CD4-positive, alpha-beta T cell treated with Interleukin-6 at 100 ng/mL for 8 hours (primary cell): Measurements from ENCODE around the gene RBM8A.
"Not testable (repeated sequence)": the region's sequence is repeated elsewhere in the genome, so short reads cannot be mapped to it uniquely, and the experiment has no call there.

Experiments used
- DNase-seq: peaks from one replicate; pipeline ENCODE4 v3.0.0-alpha.2; 2020; ENCODE audit warnings: mixed read lengths, low spot score

The RBM8A gene

DNA sequence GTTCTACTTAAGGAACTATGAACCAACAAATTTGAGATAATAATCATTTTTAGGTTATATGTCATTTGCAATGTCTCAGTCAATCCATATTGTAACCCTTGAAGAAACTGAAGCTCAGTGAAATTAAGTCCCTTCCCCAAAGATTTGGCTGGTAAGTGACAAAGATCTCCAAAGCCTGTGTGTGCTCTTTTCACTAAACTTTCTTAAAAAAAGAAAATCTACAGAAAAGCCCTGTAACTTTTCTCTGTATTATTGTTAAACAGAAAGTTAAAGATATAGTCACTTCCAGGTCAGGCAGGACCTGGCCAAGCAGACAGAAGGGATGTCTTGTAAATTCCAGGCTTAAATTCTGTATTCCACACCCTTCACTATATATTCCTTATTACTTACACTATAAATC lies 29.1 kb upstream of the RBM8A start:
- no peak for DNase-seq

GRCh38 chr1:145955436-145955835 lies 28.2 kb upstream of the RBM8A start:
- no peak for DNase-seq

DNA sequence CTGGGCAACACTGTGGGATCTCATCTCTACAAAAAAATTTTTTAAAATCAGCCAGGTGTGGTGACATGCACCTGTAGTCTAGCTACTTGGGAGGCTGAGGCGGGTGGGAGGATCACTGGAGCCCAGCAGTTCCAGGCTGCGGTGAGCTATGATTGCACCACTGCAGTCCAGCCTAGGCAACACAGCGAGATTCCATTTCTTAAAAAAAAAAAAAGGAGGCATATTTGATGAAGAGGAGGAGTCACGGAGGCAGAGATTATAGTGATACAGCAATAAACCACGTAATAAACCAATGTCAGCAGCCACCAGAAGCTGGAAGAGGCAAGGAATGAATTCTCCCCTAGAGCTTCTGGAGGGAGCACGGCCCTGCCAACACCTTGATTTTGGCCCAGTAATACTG lies 26.6 kb upstream of the RBM8A start:
- DNase-seq, result no peak

DNA sequence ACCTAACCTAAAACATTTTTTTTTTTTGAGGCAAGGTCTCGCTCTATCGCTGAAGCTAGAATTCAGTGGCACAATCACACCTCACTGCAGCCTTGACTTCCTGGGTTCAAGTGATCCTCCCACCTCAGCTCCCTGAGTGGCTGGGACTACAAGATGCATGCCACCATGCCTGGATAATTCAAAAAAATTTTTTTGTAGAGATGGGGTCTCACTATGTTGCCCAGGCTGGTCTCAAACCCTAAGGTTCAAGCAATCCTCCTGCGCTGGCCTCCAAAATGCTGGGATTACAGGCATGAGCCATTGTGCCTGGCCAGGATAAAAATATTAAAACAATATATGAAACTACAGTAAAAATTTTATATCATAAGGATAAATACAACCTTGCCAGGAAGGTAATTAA lies 25.6 kb upstream of the RBM8A start:
- DNase-seq, result no peak

GRCh38 chr1:145951526-145951925 lies 24.2 kb upstream of the RBM8A start:
- DNase-seq, result no peak

DNA sequence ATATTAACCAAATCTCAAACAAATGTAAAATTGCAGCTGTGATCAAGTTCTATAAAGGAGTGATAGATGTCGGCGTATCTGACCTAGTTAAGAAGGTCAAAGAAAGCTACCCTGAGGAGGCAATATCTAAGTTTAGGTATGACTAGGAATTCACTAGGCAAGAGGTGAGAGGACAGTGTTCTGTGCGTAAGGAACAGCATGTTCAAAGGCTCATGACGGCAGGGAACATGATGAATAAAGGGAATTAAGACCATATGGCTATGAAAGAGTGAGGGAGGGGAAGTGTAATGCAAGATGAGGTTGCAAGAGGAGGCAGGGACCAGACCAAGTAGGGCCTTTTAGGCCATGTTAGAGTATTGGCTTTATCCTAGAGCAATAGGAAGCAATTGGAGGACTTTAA lies 21.9 kb upstream of the RBM8A start:
- no peak for DNase-seq

DNA sequence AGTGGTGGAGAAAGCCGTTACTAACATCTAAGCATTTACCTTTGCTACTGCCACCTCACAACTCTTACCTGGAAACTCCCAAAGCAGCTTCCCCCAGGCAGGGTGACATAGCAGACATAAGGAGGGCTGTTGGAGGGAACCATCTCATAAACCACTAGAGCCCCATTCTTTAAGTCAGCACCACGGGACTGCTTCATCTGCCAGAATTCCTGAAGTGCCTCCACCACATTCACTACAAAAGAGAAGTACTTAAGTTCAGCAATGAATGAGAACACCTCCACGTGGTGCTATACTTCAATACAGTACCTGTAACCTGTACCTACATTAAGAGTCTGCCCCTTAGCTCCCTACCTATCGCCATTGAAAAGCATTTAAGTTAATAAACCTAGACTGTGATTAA lies 20.3 kb upstream of the RBM8A start:
- DNase-seq, result no peak

DNA sequence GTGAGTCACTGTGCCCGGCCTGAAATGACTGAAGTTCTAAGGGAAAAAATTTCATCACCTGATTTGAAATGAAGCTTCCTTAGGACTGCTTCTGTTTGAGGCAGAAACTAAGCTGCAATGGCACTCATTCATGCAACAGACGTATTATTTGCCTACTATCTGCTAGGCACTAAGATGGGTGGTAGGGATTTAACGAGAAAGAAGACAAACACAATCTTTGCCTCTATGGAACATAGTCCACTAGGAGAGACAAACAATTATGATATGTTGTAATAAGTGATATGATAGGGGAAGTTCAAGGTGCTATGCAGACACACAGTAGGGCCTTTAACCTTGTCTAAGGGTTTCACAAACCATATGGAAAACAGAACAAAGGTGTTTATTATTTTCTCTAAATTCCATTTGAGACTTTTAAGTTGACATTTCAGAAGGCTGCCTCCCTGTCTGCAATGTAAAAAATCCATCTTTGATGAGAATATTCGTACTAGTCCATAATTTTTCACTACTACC lies 19.2 kb upstream of the RBM8A start:
- DNase-seq, result no peak

DNA sequence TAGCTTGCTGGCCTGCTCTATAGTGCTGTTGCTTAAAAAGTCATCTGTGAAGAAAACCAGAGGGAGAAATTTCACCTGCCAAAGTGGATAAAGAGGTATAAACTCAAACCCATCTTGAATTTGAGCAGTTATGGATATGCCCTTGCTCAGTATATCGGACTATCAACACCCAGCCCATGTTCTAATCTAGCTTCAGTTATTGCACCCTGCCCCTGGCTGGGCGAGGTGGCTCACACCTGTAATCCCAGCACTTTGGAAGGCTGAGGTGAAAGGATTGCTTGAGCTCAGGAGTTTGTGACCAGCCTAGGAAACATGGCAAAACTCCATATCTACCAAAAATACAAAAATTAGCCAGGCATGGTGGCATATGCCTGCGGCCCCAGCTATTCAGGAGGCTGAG lies 17.2 kb upstream of the RBM8A start:
- DNase-seq, result no peak

GRCh38 chr1:145942871-145943270 lies 15.6 kb upstream of the RBM8A start:
- no peak for DNase-seq

DNA sequence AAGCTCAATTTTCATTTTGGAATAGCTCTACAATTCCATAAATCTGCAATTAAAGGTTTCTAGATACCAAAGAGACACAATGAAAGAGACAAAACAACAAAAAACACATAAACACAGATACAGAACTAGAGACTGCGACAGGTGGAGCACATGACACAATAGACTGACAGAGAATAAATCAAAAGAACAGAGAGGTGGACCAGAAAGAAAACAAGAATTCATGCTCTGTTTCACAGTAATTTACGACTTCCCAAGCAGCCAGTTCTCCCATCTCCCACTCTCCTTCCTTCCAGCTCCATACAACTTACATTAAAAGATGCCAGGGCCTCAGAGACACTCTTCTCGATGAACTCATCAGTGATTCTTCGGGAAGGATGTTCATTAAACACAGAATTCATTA lies 15.1 kb upstream of the RBM8A start:
- DNase-seq, result no peak

GRCh38 chr1:145937436-145937835 lies 10.2 kb upstream of the RBM8A start:
- DNase-seq, result no peak

- no peak for DNase-seq
Measured at GRCh38 chr1:145936247-145936646, 9.0 kb upstream of the RBM8A start.

DNA sequence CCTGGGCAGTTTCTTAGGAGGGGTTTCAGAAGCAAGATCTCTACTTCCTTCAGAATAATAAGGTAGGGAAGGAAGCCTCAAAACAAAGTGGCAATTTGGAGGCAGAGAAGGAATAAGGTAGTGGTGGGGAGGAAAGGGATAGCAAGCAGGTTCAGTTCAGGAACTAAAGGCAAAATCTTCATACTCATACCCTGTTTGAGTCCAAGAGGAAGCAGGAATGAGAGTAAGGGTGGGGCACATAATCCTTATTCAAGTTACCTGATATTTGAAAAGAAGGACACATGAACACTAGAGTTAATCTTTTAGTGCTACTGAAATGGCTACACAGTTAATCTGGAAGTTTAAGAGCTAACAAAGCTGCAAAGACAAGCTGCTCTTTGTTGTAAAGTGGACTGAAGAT lies 8.4 kb upstream of the RBM8A start:
- no peak for DNase-seq

DNA sequence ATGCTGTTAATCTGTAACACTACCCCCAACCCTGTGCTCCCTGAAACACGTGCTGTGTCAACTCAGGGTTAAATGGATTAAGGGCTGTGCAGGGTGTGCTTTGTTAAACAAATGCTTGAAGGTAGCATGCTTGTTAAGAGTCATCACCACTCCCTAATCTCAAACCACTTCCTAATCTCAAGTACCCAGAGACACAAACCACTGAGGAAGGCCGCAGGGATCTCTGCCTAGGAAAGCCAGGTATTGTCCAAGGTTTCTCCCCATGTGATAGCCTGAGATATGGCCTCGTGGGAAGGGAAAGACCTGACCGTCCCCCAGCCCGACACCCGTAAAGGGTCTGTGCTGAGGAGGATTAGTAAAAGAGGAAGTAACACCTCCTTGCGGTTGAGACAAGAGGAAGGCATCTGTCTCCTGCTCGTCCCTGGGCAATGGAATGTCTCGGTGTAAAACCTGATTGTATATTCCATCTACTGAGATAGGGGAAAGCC lies 5.3 kb upstream of the RBM8A start:
- DNase-seq, result peak; percentile 33

DNA sequence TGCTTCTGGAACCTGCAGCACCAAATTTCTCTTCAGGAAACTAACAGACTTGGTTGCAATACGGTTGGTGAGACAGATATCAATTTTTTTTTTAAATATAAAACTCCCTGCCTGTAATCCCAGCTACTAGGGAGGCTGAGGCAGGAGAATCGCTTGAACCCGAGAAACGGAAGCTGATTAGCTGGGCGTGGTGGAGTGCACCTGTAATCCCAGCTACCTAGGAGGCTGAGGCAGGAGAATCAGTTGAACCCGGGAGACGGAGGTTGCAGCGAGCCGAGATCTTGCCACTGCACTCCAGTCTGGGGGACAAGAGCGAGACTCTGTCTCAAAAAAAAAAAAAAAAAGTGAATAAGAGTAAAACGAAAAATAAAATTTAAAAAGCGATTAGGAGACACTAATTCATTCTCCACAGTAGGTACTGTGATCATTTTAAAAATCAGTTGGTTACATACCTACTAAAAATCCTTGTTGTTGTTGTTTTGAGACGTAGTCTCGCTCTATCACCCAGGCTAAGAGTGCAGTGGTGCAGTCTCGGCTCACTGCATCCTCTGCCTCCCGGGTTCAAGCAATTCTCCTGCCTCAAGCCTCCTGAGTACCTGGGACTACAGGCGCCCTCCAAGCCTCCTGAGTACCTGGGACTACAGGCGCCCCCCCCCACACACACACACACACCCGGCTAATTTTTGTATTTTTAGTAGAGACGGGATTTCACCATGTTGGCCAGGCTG lies 796 bp upstream of the RBM8A start:
- DNase-seq, result no peak

DNA sequence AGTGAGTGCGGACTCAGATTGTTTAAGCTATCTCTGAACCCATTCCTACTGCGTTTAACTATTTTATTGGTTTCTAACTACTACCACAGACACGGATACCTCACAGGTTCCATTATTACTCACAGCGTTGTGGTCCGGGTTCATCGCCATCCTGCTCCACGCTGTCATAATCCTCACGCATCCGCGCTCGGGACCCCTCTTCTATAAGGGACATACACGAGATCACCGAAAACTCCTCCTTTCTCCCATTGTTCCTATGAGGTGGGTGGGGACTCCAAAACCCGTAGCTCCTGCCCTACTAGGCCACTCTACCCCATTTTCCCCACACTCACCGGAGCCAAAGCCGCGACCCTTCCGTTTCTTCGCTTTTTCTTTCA lies 610 bp downstream of the RBM8A start:
- DNase-seq, result no peak

GRCh38 chr1:145922266-145922665 lies 5.0 kb downstream of the RBM8A start:
- no peak for DNase-seq

- DNase-seq, result not testable (repeated sequence)
Measured at GRCh38 chr1:145920297-145920696, 7.0 kb downstream of the RBM8A start.

DNA sequence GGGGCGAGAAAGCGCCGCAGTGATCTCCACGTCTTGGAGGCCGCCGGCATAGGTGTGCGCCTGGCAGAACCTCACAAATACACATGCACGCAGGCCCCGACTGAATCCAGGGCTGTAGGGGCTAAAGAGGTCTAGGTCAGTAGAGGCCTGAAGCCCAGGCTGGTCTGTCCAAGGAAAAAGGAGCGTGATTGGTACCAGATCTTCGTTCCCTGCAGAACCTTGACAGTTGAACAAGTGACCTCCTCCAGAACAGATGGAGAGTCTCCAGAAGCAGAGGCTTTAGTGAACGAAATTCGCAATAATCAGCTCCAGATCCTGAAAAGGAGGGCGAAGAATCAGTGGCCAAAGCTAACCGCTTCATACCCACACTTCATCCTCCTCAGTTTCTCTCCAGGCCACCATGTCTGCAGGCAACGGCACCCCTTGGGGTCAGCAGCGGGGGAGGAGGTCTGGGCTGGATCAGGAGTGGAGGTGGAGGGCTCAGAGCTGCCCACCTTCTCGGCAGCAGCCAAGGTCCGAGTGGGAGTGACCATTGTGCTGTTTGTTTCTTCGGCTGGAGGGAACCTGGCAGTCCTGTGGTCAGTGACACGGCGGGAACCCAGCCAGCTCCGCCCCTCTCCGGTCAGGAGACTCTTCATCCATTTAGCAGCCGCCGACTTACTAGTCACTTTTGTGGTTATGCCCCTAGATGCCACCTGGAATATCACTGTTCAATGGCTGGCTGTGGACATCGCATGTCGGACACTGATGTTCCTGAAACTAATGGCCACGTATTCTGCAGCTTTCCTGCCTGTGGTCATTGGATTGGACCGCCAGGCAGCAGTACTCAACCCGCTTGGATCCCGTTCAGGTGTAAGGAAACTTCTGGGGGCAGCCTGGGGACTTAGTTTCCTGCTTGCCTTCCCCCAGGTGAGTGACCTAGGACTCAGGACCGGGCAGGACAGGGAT lies 8.0 kb downstream of the RBM8A start:
- DNase-seq, result no peak

DNA sequence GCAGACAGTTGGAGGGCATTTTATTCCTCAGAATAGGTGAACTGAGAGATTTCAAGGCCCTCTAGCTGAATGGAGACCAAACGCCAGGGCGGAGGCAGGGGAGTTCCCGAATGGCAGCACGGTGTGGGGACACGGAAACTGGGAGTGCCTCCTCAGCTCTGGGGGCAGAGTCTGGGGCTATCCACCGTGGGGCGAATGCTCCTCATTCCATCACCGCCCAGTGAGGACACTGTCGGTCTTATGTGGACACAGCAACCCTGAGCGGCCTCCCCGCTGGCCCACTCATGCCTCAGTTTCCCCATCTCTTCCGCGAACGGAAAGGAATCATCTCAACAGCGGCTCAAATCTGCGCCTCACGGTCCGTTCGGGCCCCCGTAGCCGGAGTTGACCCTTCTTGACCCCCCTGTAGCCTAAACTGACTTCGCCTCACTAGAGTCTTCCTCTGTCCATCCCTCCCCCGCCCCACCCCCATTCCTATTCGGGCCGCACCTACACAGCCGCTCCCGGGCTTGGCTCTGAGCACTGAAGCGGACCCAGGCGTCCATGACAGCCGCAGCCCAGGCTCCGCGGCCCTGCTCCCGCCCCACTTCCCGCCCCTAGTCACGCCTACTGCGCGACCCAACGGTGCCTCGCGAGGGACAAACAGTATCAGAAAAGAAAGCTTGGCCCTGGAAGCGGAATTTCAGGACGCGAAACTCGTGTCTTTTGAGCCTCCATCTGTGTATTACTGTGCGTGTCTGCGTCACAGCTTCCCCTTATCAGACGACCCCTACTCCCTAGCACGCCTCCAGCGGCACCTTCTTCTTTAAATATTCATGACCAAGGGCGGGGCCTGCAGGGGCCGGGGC lies 8.9 kb downstream of the RBM8A start, which contains the start of gene PEX11B:
Gene PEX11B (minus strand): TSS at position 574 of the 848 bp plus-strand sequence. CDS start 29 bp downstream, at position 545.
- DNase-seq, result peak; percentile 92

GRCh38 chr1:145917595-145917994 lies 9.7 kb downstream of the RBM8A start:
- no peak for DNase-seq
